NCI-H748 (cell line): Measurements from ENCODE around the gene KCTD16.

Experiments
- DNase-seq: peaks from one replicate; lab custom pipeline; 2025; ENCODE audit not compliant: unreplicated experiment; lab: John Stamatoyannopoulos, UW

Gene KCTD16

DNA sequence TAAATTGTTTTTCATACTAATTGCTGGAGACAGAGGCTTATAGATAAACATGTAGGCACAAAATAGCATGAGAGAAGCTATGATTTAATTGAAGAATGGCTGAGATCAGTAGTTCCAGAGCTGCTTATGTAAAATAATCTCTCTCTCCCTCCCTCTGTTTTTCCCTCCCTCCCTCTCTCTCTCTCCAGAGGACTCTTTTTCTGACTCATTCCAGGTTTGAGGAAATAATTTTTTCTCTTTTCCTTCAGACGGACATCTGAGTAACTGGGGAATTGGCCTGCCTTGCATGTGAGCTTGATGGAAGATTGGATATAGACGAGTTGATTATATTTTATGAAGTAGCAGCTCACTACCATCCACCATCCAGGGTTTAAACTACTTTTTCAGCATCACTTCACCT, 35.5 kb downstream of the KCTD16 start:
- no peak for DNase-seq

DNA sequence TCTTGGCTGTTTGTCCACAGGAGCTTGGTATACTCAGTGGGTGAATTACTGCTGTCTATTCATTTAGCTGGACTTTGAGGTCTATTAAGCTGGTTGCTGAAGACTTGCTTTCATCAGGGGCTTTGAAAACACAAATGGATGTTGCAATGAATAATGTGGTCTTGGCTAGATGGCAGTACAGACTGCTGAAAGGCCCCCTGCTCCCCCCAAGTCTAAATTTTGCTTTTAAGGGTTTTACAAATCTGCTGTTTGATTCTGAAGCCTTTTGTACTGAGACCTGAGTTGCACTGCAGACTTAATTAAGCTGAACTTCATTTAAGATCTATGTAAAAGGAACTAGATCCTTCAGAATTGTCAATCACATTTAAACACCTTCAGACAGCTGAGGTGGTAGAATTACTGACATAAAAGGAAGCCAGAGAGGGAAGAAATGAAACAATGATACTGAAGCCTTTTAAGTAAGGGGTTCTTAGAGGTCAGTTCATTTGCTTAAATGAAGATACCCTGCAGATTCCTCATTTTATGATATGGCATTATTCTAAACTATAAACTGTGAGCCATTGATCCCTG, 37.3 kb downstream of the KCTD16 start:
- peak; percentile 86 for DNase-seq

DNA sequence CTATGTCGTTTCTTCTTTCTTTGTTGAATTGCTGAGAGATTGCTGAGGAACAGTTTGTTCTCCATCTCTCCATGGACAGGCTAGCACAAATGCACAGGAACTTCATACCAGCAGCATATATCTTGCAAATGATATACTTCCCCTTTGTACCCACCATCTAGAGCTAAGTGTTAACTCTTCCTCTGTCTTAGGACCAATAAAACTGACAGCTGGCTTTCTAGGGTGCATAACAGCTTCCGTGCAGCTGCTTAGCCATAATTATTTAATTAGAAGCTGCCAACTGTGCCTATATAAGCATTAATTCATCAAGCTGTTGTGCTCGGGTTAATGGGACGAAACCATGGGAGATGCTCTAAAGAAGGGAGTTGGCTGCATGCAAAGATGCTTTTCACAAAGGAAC, 38.7 kb downstream of the KCTD16 start:
- DNase-seq = peak; percentile 88

DNA sequence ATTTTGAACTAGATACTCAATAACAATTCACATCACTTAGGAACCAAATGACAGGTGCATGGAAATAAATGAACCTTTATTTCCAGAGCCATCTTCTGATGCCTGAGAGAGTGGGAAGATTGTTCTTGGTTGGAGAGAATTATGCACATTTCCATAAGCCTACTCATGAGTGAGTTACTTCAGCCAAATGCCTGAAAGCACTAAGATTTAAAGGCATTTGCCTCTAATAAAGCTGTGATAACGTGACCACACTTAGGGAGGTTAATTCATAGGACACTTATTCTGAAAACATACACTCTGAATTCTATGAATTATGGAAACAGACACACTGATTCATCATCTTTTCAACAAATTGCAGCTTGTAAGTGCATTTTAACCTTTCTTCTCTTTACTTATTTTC, 40.0 kb downstream of the KCTD16 start:
- DNase-seq = peak; percentile 31

DNA sequence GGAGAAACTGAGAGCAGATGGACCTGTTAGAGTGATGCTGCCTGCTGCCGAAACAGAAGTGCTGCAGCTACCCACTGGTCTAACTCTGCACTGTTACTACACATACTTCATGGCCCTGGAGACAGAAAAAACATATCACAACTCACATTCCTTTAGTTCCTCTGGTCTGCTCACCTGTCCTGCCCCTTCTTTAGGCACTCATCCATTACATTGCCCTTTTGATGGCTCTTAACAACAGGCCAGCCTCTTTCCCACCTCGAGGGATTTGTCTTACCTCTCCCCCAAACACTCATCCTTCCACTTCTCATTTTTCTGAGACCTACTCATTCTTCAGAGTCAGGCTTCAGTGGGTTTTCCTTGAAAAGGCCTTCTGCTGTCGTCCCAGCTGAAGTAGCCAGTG, 49.2 kb downstream of the KCTD16 start:
- no peak for DNase-seq

DNA sequence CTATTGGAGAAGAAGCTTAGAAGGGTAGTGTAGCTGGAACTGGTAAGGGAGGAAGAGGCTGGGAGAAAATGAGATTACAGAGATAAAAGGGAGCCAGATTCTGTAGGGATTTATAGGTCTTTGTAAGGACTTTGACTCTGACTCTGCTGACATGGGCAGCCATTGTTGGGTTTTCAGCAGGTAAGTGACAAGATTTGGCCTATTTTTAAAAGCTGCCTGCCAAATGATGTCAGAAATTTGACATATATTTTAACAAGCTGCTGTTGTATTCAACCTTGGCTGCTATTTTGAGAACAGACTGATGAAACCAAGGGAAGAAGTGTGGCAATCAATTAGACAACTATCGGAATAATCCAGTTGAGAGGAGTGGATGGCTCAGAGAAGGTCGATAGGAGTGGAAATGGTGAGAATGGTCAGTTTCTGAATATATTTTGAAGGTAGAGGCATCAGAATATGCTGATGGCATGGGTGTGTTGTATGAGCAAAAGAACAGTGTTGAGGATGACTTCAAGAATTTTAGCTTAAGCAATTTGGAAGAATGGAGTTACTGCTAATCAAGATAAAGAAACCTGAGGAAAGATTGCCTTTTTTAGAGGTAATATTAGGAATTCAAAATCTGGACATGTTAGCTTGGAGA, 56.8 kb downstream of the KCTD16 start:
- DNase-seq = no peak

DNA sequence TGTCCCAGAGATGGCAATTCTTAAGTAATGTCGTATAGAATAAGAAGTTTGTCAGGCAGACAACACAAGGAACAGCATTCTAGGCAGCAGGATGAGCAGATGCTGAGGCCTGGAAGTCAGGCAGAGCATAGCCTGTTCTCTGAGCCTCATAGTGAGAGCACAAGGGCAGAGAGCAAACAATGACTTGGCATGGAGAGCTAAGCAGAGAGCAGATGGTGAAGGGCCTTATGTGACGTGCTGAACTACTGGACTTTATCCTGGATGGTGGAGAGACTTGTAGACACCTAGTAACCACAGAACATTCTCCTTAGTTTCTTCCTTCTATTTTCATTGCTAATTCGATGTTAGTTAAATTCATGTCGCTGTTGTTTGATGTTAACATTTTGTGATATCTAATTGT, 60.1 kb downstream of the KCTD16 start:
- peak; percentile 38 for DNase-seq

DNA sequence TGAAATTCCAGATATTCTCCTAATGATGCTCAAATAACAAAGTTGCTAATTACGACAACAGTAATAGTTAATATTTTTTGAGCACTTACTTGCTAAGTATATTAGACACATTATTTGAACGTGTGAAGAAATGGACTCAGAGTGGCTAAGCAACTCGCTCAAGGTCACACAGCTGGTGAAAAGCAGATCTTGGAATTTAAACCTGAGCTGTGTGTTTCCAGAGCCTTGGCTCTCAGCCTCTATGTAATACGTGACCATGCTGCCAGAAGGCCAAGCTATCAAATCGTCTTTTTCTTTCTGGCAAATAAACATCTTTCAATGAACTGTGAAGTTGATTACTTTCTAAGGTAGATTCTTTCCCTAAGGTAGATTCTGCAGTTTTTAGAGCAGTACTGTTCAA, 61.6 kb downstream of the KCTD16 start:
- DNase-seq = no peak

DNA sequence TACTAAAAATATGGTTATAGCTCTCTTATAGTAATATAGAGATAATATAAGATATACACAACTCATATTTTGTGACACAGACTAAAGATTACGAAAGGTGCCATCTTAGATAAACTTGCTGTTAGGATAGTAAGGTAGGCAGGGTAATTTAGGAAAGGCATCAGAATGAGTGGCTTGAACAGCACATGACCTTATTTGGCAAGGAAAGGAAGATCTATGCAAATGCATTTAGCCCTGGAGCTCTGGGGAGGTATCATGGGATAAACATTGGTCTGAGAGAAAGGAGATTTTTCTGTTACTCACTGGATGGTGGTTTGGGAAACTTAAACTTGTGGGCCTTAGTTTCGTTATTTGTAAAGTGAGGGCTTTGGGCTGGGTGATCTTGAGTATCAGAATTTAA, 65.8 kb downstream of the KCTD16 start:
- no peak for DNase-seq

DNA sequence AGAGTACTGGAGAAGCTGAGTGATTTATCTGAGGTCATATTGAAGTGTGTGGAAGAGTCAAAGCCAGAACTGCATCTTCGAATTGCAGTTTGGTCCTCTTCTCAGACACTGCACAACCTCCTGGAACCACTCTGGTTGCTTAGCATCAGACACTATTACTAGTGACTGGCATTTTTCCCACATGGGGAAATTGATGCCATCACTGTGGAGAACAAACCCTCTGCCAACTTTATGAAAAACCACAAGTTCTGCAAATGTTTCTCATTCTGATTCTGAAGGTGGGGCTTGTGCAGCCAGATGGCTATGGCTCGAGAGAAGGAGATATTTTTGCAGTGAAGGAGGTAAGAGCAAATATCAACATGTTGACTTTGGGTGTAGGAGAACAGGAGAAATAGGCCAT, 67.2 kb downstream of the KCTD16 start:
- DNase-seq = no peak

DNA sequence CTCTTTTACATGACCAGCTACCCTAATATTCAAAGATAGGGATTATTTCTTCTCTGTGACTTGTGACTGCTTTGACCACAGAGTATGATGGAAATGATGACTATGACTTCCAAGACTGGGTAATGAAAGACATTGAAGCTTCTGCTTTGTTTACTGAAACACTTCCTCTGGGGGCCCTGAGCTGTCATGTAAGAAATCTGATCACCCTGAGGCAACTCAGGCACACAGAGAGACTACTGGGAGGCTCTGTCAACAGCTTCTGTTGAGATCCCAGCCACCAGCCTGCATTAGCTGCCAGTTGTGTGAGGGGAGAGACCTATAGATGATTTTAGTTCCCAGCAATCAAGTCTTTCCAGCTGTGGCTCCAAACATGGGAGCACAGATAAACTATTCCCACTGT, 76.5 kb downstream of the KCTD16 start:
- DNase-seq = peak; percentile 10

DNA sequence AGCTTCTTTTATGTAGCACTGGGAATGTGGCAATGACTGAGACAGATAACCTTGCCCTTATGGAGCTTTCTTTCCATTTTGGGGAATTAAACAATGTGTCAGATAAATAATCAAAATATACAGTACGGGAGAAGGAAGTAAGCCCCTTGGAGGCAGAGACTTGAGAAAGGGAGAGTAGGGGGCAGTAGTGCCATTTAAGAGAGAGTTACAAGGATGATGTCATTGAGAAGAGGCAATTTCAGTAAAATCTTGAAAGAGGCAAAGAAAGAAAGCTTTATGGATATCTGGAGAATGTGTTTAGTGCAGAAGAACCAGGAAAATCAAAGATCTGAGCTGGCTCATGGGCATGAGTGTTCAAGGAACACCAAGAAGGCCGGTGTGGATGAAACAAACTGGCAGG, 77.3 kb downstream of the KCTD16 start:
- DNase-seq = no peak

DNA sequence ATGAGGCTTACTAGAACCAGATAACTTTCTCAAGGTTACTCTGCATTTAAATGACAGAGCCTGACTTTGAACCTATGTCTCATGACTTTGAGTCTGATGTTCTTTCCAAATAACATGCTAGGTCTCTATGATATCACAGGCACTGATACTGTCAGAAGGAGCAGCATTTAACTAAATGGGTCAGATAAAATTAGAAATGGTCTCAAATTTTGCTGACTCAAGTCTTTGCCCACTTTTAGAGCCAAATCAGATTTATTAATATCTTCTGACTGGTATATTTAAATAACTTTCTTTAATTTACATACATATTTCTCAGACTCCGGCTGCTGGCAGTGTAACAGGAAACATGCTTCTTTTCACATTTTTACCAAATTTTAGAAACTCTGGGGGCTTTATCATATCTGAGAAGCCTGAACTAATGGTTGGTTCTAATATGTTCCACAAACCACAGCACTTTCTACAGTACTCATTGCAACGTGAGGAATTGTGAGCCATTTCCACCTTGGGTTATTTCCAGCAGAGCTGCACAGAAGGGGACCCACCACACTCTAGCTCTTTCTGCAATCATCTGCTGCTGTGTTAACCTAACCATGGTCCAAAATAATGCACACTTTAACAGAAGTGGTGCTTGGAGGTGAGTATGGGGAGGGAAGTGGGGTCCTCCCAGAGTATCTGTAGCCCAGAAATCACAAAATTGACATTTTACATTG, 79.2 kb downstream of the KCTD16 start:
- DNase-seq = no peak

DNA sequence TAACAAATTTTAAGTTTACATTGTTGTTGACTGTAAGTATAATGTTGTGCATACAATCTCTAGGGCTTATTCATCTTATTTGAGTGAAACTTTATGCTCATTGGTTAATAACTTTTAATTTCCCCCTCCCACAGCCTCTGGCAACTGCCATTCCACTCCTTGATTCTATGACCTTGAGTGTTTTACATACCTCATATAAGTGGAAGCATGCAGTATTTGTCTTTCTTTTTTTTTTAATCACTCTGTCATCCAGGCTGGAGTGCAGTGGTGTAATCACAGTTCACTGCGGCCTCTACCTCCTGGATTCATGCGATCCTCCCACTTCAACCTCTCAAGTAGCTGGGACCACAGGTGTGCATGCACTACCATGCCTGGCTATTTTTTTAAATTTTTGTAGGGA, 83.9 kb downstream of the KCTD16 start:
- no peak for DNase-seq

DNA sequence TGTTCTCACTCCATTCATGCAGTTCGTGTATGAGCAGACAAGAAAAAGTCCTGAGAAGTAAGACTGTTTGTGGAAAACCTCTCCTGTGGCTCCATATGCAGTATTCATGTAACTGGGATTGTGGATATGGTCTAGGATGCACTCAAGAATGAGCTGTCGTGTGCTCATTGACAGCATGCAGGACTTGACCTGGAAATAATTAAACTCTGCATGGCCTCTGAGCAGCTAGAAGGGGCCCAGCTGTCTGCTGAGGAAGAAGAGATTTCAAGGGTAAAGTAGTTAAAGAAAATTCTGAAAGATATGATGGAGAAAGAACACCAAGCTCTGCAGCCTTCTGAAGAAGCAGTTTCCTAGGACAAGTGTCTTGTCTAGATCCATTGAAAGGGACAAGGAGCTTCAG, 89.4 kb downstream of the KCTD16 start:
- DNase-seq = no peak

DNA sequence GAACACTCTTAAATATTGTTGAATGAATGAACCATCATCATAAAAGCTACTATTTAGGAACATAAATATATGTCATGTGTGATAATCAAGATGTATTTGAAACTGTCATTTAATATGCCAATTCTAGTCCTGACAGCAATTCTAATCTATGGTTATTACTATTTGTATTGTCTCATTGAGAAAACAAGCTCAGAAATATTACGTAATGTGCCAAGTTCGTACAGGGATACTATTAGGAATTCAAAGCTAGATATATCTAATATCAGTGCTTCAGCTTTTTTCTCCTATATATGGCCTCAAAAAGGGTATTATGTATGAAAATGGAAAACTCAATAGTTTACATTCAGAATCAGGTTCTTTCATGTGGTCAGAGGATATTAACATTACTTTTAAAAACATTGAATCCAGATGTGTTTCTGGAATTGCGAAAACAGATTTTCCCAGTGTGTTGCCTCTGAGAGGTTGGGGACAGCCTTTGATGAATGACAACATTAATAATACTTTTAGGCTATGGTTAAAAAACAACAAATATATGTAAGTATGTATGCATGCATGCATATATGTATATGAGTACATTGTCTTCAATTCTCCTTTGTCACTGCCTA, 95.1 kb downstream of the KCTD16 start:
- DNase-seq = no peak

DNA sequence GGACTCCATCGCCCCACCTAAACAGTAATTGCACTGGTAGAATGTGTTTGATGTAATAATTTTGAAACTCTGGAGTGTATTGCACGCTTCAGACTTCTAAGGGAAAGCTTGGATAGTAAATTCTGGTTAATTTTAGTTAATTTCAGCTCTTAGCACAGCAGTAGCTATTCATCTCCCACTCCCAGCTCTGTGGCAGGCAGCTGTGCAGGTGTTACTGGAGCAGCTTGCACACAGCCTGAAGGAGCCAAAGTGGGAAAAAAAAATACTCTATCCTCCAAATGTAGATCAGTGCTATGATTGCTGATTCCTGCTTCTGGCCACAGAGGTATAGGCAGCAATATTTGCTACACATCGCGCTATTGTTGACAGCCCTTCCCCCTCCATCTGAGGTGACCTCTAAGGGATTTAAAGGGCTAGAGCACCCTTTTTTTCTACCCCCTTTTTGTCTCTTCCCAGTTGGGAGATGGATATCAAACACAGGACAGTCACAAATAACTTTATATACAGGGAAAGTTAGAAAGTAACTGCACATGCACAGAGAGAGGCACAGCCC, 97.4 kb downstream of the KCTD16 start:
- no peak for DNase-seq

DNA sequence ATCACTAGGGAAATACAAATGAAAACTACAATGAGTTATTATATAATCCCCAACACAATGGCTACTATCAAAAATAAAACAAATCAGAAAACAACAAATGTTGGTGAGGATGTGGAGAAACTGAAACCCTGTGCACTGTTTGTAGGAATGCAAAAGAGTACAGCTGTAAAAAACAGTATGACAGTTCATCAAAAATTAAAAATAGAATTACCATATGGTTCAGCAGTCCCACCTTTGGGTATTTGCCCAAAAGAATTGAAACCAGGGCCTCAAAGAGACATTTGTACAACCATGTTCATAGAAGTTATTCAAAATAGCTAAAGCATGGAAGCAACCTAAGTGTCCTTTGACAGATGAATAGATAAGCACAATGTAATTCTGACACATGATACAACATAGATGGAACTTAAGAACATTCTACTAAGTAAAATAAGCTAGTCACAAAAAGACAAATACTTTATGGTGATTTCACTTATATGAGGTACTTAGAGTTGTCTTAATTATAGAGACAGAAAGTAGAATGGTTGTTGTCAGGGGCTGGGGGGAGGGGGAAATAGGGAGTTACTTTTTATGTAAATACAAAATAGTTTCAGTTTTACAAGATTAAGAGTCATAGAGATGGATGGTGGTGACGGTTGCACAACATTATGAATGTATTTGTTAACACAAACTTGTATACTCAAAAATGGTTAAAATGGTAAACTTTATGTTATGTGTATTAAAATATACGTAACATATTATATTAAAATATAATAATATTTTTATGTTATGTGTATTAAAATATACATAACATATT, 102.8 kb downstream of the KCTD16 start:
- no peak for DNase-seq

DNA sequence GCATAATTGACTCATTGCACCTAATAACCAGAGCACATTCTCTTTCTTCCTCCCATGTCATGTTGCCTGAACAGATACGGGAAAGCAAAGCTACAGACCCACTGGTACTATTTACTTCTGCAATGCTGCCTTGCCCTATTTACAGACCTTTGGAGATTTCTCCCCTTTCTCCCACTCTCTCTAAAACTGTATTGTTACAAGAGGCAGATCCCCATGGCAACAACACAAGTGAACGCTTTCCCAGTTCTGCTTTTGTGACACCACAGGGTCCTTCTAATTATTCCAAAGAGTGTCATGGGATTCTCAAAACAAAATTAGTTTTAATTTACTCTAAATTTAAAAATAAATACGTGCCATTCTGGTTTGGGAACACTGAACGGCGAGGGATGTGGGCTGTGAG, 104.7 kb downstream of the KCTD16 start:
- peak; percentile 84 for DNase-seq

DNA sequence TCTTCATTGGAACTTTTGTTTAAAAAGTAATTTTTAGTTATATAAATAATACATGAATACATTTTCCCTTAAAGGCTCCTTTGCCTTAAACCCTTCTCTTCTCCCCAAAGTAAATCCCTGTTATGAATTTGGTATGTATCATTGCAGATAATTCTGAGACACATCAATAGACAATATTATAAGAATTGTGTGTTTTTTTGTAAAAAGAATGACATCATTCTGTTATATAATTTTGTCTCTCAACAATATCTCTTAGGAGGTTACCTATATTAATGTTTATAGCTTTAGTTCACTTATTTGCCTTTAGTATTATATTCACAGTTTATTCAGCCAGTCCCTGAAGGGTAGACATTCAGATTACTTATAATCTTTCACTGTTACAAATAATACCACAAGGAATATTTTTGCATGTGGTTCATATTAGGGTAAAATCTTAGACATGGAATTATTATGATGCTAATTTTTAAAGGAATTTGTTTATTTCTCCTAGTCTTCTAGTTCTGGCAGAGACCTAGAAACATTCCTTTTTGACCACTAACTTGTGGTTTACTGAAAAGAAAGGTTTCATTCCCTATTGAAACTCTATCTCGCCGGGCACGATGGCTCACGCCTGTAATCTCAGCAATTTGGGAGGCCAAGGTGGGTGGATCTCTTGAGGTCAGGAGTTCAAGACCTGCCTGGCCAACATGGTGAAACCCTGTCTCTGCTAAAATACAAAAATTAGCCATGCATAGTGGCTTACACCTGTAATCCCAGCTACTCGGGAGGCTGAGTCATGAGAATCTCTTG, 105.6 kb downstream of the KCTD16 start:
- DNase-seq = no peak
